CD4-positive, alpha-beta T cell treated with Interleukin-15 for 1 hour (primary cell): ENCODE measurements around the gene PAQR8.
A peak's percentile ranks its signal among the peaks of the same experiment; 100 is the strongest.

Source experiments
- DNase-seq: peaks from one replicate; pipeline ENCODE4 v3.0.0-alpha.2; 2020

PAQR8 gene

GRCh38 chr6:52352239-52353018, 9.5 kb upstream of the PAQR8 start:
- peak; percentile 61 for DNase-seq

GRCh38 chr6:52356017-52356416, 5.9 kb upstream of the PAQR8 start:
- no peak for DNase-seq

GRCh38 chr6:52359403-52359802, 2.5 kb upstream of the PAQR8 start:
- no peak for DNase-seq

GRCh38 chr6:52360028-52360427, 1.9 kb upstream of the PAQR8 start:
- DNase-seq = no peak

GRCh38 chr6:52360601-52361413, 1.1 kb upstream of the PAQR8 start:
- no peak for DNase-seq

GRCh38 chr6:52361414-52361944, 472 bp upstream of the PAQR8 start:
- peak; percentile 57 for DNase-seq

GRCh38 chr6:52362443-52363227, 684 bp downstream of the PAQR8 start:
- DNase-seq = peak; percentile 30

GRCh38 chr6:52363228-52363867, 1.4 kb downstream of the PAQR8 start:
- no peak for DNase-seq

- DNase-seq = no peak
Measured at GRCh38 chr6:52364480-52365166, 2.7 kb downstream of the PAQR8 start.

- no peak for DNase-seq
Measured at GRCh38 chr6:52365317-52365716, 3.4 kb downstream of the PAQR8 start.

- DNase-seq = no peak
Measured at GRCh38 chr6:52365866-52366540, 4.1 kb downstream of the PAQR8 start.

GRCh38 chr6:52368002-52368401, 6.1 kb downstream of the PAQR8 start:
- no peak for DNase-seq

- no peak for DNase-seq
Measured at GRCh38 chr6:52369234-52369633, 7.3 kb downstream of the PAQR8 start.

- no peak for DNase-seq
Measured at GRCh38 chr6:52371656-52372191, 9.8 kb downstream of the PAQR8 start.

GRCh38 chr6:52373151-52373690, 11.3 kb downstream of the PAQR8 start:
- DNase-seq = no peak

- DNase-seq = no peak
Measured at GRCh38 chr6:52374247-52374646, 12.3 kb downstream of the PAQR8 start.

GRCh38 chr6:52375780-52376556, 14.0 kb downstream of the PAQR8 start:
- DNase-seq = no peak

GRCh38 chr6:52376763-52377162, 14.8 kb downstream of the PAQR8 start:
- DNase-seq = no peak

- no peak for DNase-seq
Measured at GRCh38 chr6:52377538-52378221, 15.7 kb downstream of the PAQR8 start.
